ENCODE data around the gene AR.

The AR gene

GRCh38 chrX:67563469-67564448 is 19.9 kb downstream of the AR start:
- no peak for DNase-seq (ENCODE audit: extremely low spot score)
- ChIA-PET POLR2A (no interaction called here), CTCF (no interaction called here)
- TF ChIP-seq CTCF (IDR thresholded peaks at IDR 0.05; ENCODE audit: control extremely low read depth, extremely low read depth, low read depth, missing control alignments) = no peak

GRCh38 chrX:67564475-67564874 is 20.7 kb downstream of the AR start:
- no peak for DNase-seq (ENCODE audit: extremely low spot score)
- no peak for TF ChIP-seq CTCF (IDR thresholded peaks at IDR 0.05; ENCODE audit: control extremely low read depth, extremely low read depth, low read depth, missing control alignments)
- ChIA-PET CTCF (no interaction called here), POLR2A (no interaction called here)

GRCh38 chrX:67568769-67569168 is 24.9 kb downstream of the AR start:
- no peak for DNase-seq (ENCODE audit: extremely low spot score)

GRCh38 chrX:67570839-67571238 is 27.0 kb downstream of the AR start:
- POLR2A ChIA-PET = no interaction called here
- CTCF ChIA-PET = no interaction called here
- DNase-seq (ENCODE audit: extremely low spot score) = no peak
- no peak for TF ChIP-seq CTCF (IDR thresholded peaks at IDR 0.05; ENCODE audit: control extremely low read depth, extremely low read depth, low read depth, missing control alignments)

More at GRCh38 chrX:67568769-67569168, 24.9 kb downstream of the AR start:
- ChIA-PET POLR2A (no interaction called here), CTCF (no interaction called here)
- no peak for TF ChIP-seq CTCF (IDR thresholded peaks at IDR 0.05; ENCODE audit: control extremely low read depth, extremely low read depth, low read depth, missing control alignments)

GRCh38 chrX:67574696-67575095 is 30.9 kb downstream of the AR start:
- no peak for TF ChIP-seq CTCF (IDR thresholded peaks at IDR 0.05; ENCODE audit: control extremely low read depth, extremely low read depth, low read depth, missing control alignments)
- DNase-seq (ENCODE audit: extremely low spot score) = no peak
- ChIA-PET CTCF (no interaction called here), POLR2A (no interaction called here)

GRCh38 chrX:67582436-67582835 is 38.6 kb downstream of the AR start:
- no peak for TF ChIP-seq CTCF (IDR thresholded peaks at IDR 0.05; ENCODE audit: control extremely low read depth, extremely low read depth, low read depth, missing control alignments)
- ChIA-PET CTCF (no interaction called here), POLR2A (no interaction called here)
- no peak for DNase-seq (ENCODE audit: extremely low spot score)

Data from GM10248 (cell line).